Astrocyte of the spinal cord (primary cell): ENCODE results near the gene GAL3ST3.

Source experiments
- DNase-seq: peaks from one replicate; pipeline ENCODE4 v3.0.0; 2011; ENCODE audit warnings: low read depth, low spot score
- H3K4me3 ChIP-seq: 2 replicates; pipeline ENCODE4 v1.5.1; 2011; ENCODE audit warnings: low read depth, mild to moderate bottlenecking, low read length, moderate library complexity
- CTCF ChIP-seq: IDR thresholded peaks from 2 replicates; pipeline ENCODE4 v1.5.1; 2012; ENCODE audit warnings: low read depth, mild to moderate bottlenecking, low read length, inconsistent platforms
- in situ Hi-C: cut with HindIII; loops from 2 replicates; pipeline ENCODE4 v1.10.0; 2017; ENCODE audit warnings: low sequenced_read_pairs

The GAL3ST3 gene

GRCh38 chr11:66069715-66070603 is 21.0 kb upstream of the GAL3ST3 start, which contains the start of gene PACS1:
PACS1 (plus strand) TSS chr11:66070272; CDS start chr11:66070487, 215 bp downstream.
- no peak for TF ChIP-seq CTCF
- peak within 1 kb of the TSS; percentile 72 for H3K4me3 ChIP-seq
- DNase-seq = peak; percentile 76
- in situ Hi-C loops = no loop called here

GRCh38 chr11:66068923-66069714 is 20.2 kb upstream of the GAL3ST3 start:
- peak; percentile 44 for DNase-seq
- TF ChIP-seq CTCF = peak; percentile 21
- H3K4me3 ChIP-seq = peak overlapping the region; percentile 31
- in situ Hi-C loops = no loop called here

GRCh38 chr11:66068154-66068821 is 19.3 kb upstream of the GAL3ST3 start:
- TF ChIP-seq CTCF = peak; percentile 94
- H3K4me3 ChIP-seq = no peak overlapping the region
- DNase-seq = peak; percentile 62
- in situ Hi-C loops = no loop called here

GRCh38 chr11:66067640-66068039 is 18.7 kb upstream of the GAL3ST3 start:
- no peak for DNase-seq
- no peak for TF ChIP-seq CTCF
- in situ Hi-C loops = no loop called here
- no peak overlapping the region for H3K4me3 ChIP-seq

GRCh38 chr11:66066751-66067150 is 17.8 kb upstream of the GAL3ST3 start:
- H3K4me3 ChIP-seq = no peak overlapping the region
- in situ Hi-C loops = no loop called here
- TF ChIP-seq CTCF = no peak
- DNase-seq = no peak

- in situ Hi-C loops = no loop called here
Measured at GRCh38 chr11:66064571-66064970, 15.6 kb upstream of the GAL3ST3 start.

More at GRCh38 chr11:66064571-66064970, 15.6 kb upstream of the GAL3ST3 start:
- H3K4me3 ChIP-seq = no peak overlapping the region
- no peak for DNase-seq
- TF ChIP-seq CTCF = no peak
